Fibroblast of pulmonary artery (primary cell): Measurements from ENCODE around the gene VDAC1.
"Not testable (repeated sequence)": the region's sequence is repeated elsewhere in the genome, so short reads cannot be mapped to it uniquely, and the experiment has no call there.

Experiments used
- DNase-seq: peaks from one replicate; pipeline ENCODE4 v3.0.0-alpha.2; 2010; ENCODE audit warnings: low read depth
- H3K4me3 ChIP-seq: replicated peaks from 2 replicates; pipeline ENCODE4 v1.5.1; 2011; ENCODE audit warnings: low read depth, mild to moderate bottlenecking, control low read depth, low read length, moderate library complexity
- TF ChIP-seq, protein P1 (sequence below): IDR thresholded peaks from 2 replicates; pipeline ENCODE4 v1.5.1; 2011; ENCODE audit warnings: mild to moderate bottlenecking, control low read depth, low read length, inconsistent platforms; ENCODE audit errors: missing control alignments

Gene VDAC1

DNA sequence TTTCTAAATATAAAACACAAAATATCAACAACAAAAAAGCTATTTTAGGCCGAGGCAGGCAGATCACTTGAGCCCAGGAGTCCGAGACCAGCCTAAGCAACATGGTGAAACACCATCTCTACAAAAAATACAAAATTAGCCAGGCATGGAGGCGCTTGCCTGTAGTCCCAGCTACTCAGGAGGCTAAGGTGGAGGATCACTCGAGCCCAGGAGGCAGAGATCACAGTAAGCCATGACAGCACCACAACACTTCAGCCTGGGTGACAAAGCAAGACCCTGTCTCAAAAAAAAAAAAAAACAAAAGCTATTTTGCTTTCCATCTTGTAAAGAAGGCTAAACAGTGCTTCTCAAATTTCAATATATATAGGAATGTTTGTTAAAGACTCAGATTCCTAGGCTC, 47.7 kb downstream of the VDAC1 start:
- no peak overlapping the region for H3K4me3 ChIP-seq

DNA sequence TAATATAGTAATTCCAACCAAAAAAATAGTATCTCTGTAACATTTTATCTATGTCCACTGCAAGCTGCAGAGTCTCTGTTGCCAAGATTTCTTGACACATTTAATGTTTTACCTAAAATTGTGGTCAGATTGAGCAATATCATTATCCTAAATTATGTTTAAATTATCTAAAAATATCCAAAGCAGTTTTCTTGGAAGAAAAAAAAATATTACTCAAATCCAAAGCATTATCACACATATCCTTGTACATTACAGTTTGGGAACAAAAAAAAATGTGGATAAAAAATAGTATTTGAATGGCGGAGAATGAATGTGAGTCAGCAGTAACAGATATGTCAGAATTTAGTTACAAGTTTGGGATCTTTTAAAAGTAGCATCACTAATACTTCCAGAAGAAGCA, 48.6 kb downstream of the VDAC1 start:
- not testable (repeated sequence) for DNase-seq, H3K4me3 ChIP-seq

More for the DNA sequence above, 47.7 kb downstream of the VDAC1 start:
- TF ChIP-seq, protein P1, sequence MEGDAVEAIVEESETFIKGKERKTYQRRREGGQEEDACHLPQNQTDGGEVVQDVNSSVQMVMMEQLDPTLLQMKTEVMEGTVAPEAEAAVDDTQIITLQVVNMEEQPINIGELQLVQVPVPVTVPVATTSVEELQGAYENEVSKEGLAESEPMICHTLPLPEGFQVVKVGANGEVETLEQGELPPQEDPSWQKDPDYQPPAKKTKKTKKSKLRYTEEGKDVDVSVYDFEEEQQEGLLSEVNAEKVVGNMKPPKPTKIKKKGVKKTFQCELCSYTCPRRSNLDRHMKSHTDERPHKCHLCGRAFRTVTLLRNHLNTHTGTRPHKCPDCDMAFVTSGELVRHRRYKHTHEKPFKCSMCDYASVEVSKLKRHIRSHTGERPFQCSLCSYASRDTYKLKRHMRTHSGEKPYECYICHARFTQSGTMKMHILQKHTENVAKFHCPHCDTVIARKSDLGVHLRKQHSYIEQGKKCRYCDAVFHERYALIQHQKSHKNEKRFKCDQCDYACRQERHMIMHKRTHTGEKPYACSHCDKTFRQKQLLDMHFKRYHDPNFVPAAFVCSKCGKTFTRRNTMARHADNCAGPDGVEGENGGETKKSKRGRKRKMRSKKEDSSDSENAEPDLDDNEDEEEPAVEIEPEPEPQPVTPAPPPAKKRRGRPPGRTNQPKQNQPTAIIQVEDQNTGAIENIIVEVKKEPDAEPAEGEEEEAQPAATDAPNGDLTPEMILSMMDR = no peak
- DNase-seq = no peak

DNA sequence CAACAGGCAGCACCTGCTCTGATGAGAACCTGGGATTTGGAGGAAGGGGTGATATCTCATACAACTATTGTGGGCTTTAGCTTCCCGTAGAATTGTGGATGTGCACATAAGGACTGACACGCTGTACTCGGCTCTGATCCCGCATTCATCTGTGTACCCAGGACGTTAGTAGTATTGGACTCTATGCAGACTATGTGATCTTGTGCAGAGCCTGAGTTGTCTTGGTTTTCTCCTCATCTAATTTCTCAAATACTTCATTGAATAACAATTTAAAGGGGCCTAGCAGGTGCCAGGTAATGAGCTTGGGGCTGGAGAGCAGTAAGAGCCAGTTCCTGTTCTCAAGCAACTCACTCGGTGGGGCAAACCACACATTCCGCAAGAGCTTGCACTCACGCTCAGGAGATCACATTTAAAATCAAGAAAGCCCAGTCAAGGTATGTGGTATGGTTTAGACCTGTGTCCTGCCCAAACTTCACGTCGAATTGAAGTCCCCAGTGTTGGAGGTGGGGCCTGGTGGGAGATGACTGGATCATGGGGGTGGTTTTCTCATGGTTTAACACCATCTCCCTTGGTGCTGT, 51.1 kb downstream of the VDAC1 start:
- TF ChIP-seq, protein P1 = no peak
- no peak overlapping the region for H3K4me3 ChIP-seq
- DNase-seq = no peak

DNA sequence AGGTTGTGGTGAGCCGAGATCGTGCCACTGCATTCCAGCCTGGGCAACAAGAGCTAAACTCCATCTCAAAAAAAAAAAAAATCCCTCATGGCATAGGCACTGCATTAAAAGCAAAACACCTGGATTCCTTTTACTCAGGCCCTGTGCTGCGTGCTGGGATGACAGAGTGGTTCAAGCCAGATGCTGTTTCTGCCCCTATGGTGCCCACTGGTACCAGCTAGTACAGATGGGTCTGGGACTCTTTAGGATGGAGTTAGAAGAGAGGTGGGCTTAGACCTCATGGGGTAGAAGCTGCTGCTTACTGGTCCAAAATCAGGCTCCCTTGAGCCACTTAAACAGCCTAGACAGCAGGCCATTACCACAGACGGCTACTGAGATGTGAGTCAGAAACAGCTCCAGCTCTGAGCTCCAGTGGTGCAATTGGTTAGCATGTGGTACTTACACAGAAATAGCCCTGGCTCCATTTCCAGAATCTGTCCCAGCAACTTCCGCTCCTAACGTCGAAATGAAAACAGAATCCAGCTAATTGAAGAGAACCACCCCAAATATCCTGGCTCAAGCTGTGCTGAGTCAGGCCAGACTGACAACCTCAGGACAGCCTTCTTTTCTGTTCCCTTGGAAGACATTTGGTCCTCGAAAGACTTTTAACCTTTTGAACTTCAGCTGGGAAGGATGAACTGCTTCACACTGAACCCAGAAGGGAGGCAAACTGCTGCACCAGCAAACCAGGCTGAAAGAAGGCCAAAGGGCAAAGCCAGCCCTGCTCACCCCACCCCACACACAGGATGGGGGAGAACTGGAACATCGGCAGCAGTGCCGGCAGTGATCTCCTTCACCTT, 51.8 kb downstream of the VDAC1 start:
- DNase-seq = peak; percentile 97
- TF ChIP-seq, protein P1 = no peak

DNA sequence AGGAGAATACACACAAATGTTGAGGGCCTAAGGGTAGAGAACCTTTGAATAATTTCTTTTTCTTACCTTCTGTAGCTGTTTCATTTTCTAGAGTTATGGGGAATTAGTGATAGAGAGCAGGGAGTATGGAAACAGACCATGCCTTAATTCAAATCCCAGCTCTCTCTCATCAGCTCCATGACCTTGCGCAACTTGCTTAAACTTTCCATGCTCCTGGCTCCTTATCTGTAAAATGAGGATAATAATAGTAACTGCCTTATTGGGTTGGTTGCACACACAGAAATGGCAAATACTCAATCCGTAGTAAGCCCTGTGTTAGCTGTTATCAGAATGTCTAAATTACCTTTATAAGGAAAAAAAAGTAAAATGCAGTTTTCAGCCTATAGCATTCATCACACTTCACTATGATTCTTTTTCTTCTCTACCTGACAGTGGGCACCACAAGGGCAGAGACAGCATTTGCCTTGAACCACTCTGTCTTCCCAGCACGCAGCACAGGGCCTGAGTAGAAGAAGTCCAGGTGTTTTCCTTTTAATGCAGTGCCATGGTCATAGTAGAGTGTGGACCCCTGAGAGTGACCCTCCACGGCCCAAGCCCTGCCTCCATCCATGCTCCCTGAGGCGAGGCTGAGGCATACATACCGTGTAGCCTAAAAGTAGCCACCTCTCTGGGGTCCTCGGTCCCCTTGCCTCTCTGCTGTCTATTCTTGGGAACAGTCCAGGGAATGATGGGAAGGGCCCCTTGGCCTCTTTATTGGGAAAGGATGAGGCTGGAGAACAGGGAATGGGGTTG, 53.8 kb downstream of the VDAC1 start:
- TF ChIP-seq, protein P1 = no peak
- peak; percentile 72 for DNase-seq
- H3K4me3 ChIP-seq = no peak overlapping the region

More for the DNA sequence above, 51.8 kb downstream of the VDAC1 start:
- H3K4me3 ChIP-seq = no peak overlapping the region

DNA sequence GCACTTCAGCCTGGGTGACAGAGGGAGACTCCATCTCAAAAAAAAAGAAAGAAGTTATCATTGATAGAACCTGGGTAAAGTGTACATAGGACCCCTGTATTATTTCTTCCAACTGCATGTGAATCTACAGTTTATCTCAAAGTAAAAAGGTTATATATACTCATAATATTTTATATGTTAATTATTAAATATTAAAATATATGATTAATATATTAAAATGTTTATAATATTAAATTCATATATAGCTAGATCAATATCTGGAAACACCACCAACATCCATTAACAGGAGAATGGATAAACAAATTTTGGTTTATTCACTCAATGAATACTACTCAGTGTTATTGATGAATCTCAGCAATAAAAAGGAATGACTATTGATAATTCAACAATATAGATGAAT, 56.1 kb downstream of the VDAC1 start:
- TF ChIP-seq, protein P1 = no peak
- no peak for DNase-seq
- no peak overlapping the region for H3K4me3 ChIP-seq

DNA sequence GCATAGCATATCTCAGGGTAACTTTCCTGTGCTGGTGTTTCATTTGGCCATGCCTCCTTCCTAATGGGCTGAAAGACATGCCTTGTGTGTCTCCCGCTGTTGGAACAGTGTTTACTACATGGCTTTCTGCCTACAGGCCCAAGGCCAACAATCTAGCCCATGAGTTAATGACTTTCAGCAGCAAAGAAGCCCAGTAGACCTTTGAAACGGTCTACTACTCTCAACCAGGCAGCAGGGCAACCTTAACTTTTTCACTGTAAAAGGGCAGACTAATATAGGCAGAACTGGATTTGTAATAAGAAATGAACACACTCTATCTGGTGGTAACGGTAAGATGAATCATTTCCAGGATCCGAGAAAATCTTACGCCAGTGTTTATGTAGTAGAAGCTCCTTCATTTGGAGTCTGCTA, 57.3 kb downstream of the VDAC1 start:
- no peak overlapping the region for H3K4me3 ChIP-seq
- TF ChIP-seq, protein P1 = no peak
- no peak for DNase-seq
